ENCODE results near the gene IGF2BP3. TPM values are rescaled to one million over a fixed set of nuclear protein-coding genes. Genes with fewer than 3 reads are reported as not detected.

The IGF2BP3 gene
- total and polyA plus RNA-seq, 10 of the 15 experiments (the other 5 are each of a cell fraction or from before 2014, with no cell fraction given): 4.6 to 61.2 (median 36.9) TPM

- TF ChIP-seq KDM1A (IDR thresholded peaks at IDR 0.05; ENCODE audit: borderline replicate concordance) (no peak), ZNF217 (IDR thresholded peaks at IDR 0.05) (no peak), SREBF2 (IDR thresholded peaks at IDR 0.05; ENCODE audit: low read length) (no peak), ELK1 (IDR thresholded peaks at IDR 0.05; ENCODE audit: low read depth, low read length) (no peak), SMAD5 (IDR thresholded peaks at IDR 0.05; ENCODE audit: low read depth) (no peak), CBFB (IDR thresholded peaks at IDR 0.05; ENCODE audit: low read depth) (no peak), CHD1 (IDR thresholded peaks at IDR 0.05; ENCODE audit: low read depth, low read length) (no peak), TCF12 (IDR thresholded peaks at IDR 0.05; ENCODE audit: low read depth, low read length) (peak; percentile 52; the same call in 1 of the 2 replicates), MYB (IDR thresholded peaks at IDR 0.05; ENCODE audit: borderline replicate concordance, low read depth, low read length) (no peak), BCL11A (IDR thresholded peaks at IDR 0.05; ENCODE audit: low read depth, low read length) (0 out of 2 replicates have a peak, but pooled peaks have one; percentile 40), ATF7 (IDR thresholded peaks at IDR 0.05; ENCODE audit: low read depth) (no peak), STAT3 (IDR thresholded peaks at IDR 0.05; ENCODE audit: low read depth, low read length) (no peak), EED (IDR thresholded peaks at IDR 0.05; ENCODE audit: low read depth) (peak; percentile 85), NFXL1 (IDR thresholded peaks at IDR 0.05; ENCODE audit: borderline replicate concordance) (no peak)
- TF ChIP-seq, protein P1, sequence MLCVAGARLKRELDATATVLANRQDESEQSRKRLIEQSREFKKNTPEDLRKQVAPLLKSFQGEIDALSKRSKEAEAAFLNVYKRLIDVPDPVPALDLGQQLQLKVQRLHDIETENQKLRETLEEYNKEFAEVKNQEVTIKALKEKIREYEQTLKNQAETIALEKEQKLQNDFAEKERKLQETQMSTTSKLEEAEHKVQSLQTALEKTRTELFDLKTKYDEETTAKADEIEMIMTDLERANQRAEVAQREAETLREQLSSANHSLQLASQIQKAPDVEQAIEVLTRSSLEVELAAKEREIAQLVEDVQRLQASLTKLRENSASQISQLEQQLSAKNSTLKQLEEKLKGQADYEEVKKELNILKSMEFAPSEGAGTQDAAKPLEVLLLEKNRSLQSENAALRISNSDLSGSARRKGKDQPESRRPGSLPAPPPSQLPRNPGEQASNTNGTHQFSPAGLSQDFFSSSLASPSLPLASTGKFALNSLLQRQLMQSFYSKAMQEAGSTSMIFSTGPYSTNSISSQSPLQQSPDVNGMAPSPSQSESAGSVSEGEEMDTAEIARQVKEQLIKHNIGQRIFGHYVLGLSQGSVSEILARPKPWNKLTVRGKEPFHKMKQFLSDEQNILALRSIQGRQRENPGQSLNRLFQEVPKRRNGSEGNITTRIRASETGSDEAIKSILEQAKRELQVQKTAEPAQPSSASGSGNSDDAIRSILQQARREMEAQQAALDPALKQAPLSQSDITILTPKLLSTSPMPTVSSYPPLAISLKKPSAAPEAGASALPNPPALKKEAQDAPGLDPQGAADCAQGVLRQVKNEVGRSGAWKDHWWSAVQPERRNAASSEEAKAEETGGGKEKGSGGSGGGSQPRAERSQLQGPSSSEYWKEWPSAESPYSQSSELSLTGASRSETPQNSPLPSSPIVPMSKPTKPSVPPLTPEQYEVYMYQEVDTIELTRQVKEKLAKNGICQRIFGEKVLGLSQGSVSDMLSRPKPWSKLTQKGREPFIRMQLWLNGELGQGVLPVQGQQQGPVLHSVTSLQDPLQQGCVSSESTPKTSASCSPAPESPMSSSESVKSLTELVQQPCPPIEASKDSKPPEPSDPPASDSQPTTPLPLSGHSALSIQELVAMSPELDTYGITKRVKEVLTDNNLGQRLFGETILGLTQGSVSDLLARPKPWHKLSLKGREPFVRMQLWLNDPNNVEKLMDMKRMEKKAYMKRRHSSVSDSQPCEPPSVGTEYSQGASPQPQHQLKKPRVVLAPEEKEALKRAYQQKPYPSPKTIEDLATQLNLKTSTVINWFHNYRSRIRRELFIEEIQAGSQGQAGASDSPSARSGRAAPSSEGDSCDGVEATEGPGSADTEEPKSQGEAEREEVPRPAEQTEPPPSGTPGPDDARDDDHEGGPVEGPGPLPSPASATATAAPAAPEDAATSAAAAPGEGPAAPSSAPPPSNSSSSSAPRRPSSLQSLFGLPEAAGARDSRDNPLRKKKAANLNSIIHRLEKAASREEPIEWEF (IDR thresholded peaks at IDR 0.05; ENCODE audit: insufficient replicate concordance, low read depth, low read length): peak; percentile 89
- TF ChIP-seq, protein P2, sequence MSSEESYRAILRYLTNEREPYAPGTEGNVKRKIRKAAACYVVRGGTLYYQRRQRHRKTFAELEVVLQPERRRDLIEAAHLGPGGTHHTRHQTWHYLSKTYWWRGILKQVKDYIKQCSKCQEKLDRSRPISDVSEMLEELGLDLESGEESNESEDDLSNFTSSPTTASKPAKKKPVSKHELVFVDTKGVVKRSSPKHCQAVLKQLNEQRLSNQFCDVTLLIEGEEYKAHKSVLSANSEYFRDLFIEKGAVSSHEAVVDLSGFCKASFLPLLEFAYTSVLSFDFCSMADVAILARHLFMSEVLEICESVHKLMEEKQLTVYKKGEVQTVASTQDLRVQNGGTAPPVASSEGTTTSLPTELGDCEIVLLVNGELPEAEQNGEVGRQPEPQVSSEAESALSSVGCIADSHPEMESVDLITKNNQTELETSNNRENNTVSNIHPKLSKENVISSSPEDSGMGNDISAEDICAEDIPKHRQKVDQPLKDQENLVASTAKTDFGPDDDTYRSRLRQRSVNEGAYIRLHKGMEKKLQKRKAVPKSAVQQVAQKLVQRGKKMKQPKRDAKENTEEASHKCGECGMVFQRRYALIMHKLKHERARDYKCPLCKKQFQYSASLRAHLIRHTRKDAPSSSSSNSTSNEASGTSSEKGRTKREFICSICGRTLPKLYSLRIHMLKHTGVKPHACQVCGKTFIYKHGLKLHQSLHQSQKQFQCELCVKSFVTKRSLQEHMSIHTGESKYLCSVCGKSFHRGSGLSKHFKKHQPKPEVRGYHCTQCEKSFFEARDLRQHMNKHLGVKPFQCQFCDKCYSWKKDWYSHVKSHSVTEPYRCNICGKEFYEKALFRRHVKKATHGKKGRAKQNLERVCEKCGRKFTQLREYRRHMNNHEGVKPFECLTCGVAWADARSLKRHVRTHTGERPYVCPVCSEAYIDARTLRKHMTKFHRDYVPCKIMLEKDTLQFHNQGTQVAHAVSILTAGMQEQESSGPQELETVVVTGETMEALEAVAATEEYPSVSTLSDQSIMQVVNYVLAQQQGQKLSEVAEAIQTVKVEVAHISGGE (CRISPR knock-in tag; IDR thresholded peaks at IDR 0.05): no peak
- TF ChIP-seq, protein P3, sequence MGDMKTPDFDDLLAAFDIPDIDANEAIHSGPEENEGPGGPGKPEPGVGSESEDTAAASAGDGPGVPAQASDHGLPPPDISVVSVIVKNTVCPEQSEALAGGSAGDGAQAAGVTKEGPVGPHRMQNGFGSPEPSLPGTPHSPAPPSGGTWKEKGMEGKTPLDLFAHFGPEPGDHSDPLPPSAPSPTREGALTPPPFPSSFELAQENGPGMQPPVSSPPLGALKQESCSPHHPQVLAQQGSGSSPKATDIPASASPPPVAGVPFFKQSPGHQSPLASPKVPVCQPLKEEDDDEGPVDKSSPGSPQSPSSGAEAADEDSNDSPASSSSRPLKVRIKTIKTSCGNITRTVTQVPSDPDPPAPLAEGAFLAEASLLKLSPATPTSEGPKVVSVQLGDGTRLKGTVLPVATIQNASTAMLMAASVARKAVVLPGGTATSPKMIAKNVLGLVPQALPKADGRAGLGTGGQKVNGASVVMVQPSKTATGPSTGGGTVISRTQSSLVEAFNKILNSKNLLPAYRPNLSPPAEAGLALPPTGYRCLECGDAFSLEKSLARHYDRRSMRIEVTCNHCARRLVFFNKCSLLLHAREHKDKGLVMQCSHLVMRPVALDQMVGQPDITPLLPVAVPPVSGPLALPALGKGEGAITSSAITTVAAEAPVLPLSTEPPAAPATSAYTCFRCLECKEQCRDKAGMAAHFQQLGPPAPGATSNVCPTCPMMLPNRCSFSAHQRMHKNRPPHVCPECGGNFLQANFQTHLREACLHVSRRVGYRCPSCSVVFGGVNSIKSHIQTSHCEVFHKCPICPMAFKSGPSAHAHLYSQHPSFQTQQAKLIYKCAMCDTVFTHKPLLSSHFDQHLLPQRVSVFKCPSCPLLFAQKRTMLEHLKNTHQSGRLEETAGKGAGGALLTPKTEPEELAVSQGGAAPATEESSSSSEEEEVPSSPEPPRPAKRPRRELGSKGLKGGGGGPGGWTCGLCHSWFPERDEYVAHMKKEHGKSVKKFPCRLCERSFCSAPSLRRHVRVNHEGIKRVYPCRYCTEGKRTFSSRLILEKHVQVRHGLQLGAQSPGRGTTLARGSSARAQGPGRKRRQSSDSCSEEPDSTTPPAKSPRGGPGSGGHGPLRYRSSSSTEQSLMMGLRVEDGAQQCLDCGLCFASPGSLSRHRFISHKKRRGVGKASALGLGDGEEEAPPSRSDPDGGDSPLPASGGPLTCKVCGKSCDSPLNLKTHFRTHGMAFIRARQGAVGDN (IDR thresholded peaks at IDR 0.05): no peak
Observed at GRCh38 chr7:23264916-23265458, 205.3 kb downstream of the IGF2BP3 start (continued).

All from GM12878 (cell line).